GM12892 (cell line): Measurements from ENCODE around the gene PDLIM1.

Experiments used
- POLR2A ChIP-seq: IDR thresholded peaks from 2 replicates; pipeline ENCODE4 v1.6.1; 2011; ENCODE audit warnings: low read depth, low read length, control low read depth
- POLR2AphosphoS5 ChIP-seq: IDR thresholded peaks from 2 replicates; pipeline ENCODE4 v1.6.1; 2011; ENCODE audit warnings: low read depth, low read length, control low read depth

- TF ChIP-seq POLR2AphosphoS5 (no peak), POLR2A (no peak)
Measured at GRCh38 chr10:95268438-95268837, 22.4 kb downstream of the PDLIM1 start.
